ENCODE data around the gene GPR3.

GPR3 gene

DNA sequence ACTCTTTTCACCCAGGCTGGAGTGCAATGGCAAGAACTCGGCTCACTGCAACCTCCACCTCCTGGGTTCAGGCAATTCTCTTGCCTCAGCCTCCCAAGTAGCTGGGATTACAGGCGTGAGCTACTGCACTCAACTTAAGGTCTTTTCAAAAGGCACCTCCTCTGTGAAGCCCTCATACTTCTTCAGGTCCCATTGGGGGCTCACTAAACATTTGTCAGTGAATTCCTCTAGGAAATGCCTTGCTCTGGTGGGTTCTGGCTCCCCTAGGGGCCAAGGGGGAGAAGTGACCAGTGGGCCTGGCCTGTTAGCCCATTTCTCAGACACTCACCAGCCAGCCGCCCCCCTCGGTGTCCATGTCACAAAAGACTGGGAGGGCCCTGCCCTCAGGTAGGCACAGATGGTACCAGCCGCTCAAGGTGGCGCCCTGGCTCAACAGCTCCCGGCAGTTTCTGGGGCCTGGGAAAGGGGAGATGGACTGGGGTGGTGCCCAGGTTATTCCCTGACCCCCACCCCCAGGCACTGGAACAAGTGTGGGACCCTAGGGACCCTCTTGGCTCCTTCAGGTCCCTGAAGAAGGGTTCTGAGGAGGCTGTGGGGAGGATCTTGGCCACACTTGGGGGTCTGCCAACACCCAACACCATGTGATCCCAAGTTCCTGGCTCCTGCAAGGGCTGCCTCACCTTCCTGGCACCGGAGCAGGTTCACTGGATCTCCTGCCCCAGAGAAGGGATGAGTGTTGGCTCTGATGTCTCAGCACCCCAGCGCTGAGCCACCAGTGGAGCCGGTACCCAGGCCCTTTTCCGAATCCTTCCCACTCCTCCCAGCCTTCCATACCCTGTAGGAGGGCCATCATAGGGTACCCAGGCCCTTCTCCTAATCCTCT lies 19.4 kb upstream of the GPR3 start:
- Histone ChIP-seq H3K27ac (ENCODE audit: low read depth, low read length) (no peak overlapping the region), H2AFZ (ENCODE audit: low read depth, low read length, severe bottlenecking) (no peak overlapping the region), H3K4me2 (ENCODE audit: low read depth, low read length, poor library complexity, severe bottlenecking) (no peak overlapping the region), H3K9me3 (ENCODE audit: insufficient read depth, low read length) (no peaks in the 10 kb centered on the region), H3K9me2 (replicated peaks; ENCODE audit: insufficient read depth, low read length) (no peaks in the 10 kb centered on the region), H3K4me3 (ENCODE audit: insufficient read depth, low read length, poor library complexity, severe bottlenecking) (no peak overlapping the region), H3F3A (ENCODE audit: insufficient read depth) (no peaks in the 10 kb centered on the region), H3K27me3 (ENCODE audit: low read length) (no peaks in the 10 kb centered on the region), H3K36me3 (ENCODE audit: low read length) (no peaks in the 10 kb centered on the region), H3K79me2 (ENCODE audit: insufficient read depth, low read length) (no peaks in the 10 kb centered on the region), H3K9ac (ENCODE audit: low read length) (no peak overlapping the region), H4K20me1 (ENCODE audit: low read depth, low read length) (no peaks in the 10 kb centered on the region)
- TF ChIP-seq EZH2phosphoT487 (conservative IDR thresholded peaks at IDR 0.05; ENCODE audit: low read length) = no peak
- TF ChIP-seq, protein P1, sequence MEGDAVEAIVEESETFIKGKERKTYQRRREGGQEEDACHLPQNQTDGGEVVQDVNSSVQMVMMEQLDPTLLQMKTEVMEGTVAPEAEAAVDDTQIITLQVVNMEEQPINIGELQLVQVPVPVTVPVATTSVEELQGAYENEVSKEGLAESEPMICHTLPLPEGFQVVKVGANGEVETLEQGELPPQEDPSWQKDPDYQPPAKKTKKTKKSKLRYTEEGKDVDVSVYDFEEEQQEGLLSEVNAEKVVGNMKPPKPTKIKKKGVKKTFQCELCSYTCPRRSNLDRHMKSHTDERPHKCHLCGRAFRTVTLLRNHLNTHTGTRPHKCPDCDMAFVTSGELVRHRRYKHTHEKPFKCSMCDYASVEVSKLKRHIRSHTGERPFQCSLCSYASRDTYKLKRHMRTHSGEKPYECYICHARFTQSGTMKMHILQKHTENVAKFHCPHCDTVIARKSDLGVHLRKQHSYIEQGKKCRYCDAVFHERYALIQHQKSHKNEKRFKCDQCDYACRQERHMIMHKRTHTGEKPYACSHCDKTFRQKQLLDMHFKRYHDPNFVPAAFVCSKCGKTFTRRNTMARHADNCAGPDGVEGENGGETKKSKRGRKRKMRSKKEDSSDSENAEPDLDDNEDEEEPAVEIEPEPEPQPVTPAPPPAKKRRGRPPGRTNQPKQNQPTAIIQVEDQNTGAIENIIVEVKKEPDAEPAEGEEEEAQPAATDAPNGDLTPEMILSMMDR (IDR thresholded peaks at IDR 0.05; ENCODE audit: insufficient read depth, low read length, poor library complexity, severe bottlenecking) = no peak

DNA sequence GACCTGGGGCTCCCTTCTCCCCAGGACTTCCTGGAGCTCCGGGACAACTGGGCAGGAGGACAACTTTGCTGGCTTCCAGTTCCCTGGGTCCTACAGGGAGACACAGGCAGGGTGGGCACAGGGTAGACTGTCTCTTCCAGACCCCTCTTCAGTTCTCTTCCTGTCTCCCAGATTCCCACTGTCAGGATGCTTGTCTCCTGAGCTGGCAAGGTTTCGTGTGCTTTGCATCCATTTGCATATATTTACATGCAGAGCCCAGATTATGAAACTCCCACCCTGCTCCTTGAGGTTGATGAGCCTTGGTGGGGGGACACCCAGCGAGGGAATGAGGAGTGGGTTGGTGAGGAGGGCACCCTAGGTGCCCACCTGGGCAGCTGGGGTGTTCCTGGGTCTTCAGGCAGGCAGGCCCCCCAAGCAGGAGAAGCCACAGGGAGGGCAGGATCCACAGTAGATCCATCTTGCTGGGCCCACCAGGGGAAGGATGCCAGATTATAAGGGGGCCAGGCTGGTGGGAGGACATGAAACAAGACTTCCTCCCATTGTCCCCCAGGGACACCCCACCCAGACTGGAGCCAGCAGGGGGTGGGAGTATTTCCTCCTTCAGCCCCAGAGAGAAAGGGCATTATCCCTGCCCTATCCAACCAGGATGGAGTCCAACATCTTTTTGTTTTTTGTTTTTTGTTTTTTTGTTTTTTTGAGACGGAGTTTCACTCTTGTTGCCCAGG lies 17.9 kb upstream of the GPR3 start, which contains the start of gene FCN3:
FCN3 (minus strand) TSS at position 463 of the 725 bp plus-strand sequence; CDS start at position 457, 6 bp downstream.
- Histone ChIP-seq H3K4me2 (ENCODE audit: low read depth, low read length, poor library complexity, severe bottlenecking) (no peak within 1 kb of the TSS), H3K36me3 (ENCODE audit: low read length) (no peaks in the 10 kb centered on the region), H3K4me3 (ENCODE audit: insufficient read depth, low read length, poor library complexity, severe bottlenecking) (no peak within 1 kb of the TSS), H3K9me2 (replicated peaks; ENCODE audit: insufficient read depth, low read length) (no peaks in the 10 kb centered on the region), H3K79me2 (ENCODE audit: insufficient read depth, low read length) (no peaks in the 10 kb centered on the region), H3K9ac (ENCODE audit: low read length) (no peak within 1 kb of the TSS), H4K20me1 (ENCODE audit: low read depth, low read length) (no peaks in the 10 kb centered on the region), H3K27me3 (ENCODE audit: low read length) (no peaks in the 10 kb centered on the region), H2AFZ (ENCODE audit: low read depth, low read length, severe bottlenecking) (no peak within 1 kb of the TSS), H3K9me3 (ENCODE audit: insufficient read depth, low read length) (no peaks in the 10 kb centered on the region), H3K27ac (ENCODE audit: low read depth, low read length) (no peak within 1 kb of the TSS), H3F3A (ENCODE audit: insufficient read depth) (no peaks in the 10 kb centered on the region)
- TF ChIP-seq EZH2phosphoT487 (conservative IDR thresholded peaks at IDR 0.05; ENCODE audit: low read length) = no peak
- TF ChIP-seq, protein P1 (IDR thresholded peaks at IDR 0.05; ENCODE audit: insufficient read depth, low read length, poor library complexity, severe bottlenecking) = no peak

DNA sequence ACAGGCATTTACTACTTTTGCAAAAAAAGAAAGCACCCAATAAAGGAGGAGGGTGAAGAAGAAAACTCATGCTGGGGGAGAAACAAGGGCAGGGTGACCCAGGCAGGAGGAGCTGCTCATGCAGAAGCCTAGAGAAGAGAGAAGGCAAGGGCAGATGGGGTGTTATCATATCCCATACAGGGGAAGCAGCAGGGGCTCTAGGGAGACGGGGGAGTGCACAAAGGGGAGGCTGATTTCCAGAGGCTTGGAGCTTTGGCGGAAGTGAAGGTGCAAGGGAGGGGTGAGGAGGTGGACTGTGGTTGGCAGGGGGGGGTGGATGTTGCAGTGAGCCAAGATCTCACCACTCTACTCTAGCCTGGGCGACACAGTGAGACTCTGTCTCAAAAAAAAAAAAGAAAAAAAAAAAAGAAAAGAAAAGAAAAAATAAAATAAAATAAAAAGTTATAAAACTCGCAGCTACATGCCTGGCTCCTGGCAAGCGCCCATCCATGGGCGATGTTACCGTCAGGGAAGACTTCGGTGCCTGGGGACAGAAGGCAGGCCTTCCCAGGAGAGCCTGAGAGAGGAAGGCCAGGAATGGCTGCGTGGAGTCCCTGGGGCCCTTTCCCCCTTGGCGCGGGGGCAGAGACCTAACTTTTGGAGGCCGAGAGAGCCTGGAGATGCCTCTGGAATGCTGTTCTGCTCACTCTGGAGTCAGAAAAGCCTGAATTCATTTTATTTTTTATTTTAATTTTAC lies 14.5 kb upstream of the GPR3 start:
- H3K4me3 ChIP-seq (ENCODE audit: insufficient read depth, low read length, poor library complexity, severe bottlenecking) = no peak overlapping the region
- no peak overlapping the region for H2AFZ ChIP-seq (ENCODE audit: low read depth, low read length, severe bottlenecking)
- no peaks in the 10 kb centered on the region for H4K20me1 ChIP-seq (ENCODE audit: low read depth, low read length)
- no peaks in the 10 kb centered on the region for H3K9me3 ChIP-seq (ENCODE audit: insufficient read depth, low read length)
- no peak overlapping the region for H3K4me2 ChIP-seq (ENCODE audit: low read depth, low read length, poor library complexity, severe bottlenecking)
- H3K79me2 ChIP-seq (ENCODE audit: insufficient read depth, low read length) = no peaks in the 10 kb centered on the region
- H3K27ac ChIP-seq (ENCODE audit: low read depth, low read length) = no peak overlapping the region
- TF ChIP-seq, protein P1 (IDR thresholded peaks at IDR 0.05; ENCODE audit: insufficient read depth, low read length, poor library complexity, severe bottlenecking) = no peak
- TF ChIP-seq EZH2phosphoT487 (conservative IDR thresholded peaks at IDR 0.05; ENCODE audit: low read length) = no peak
- H3K27me3 ChIP-seq (ENCODE audit: low read length) = no peaks in the 10 kb centered on the region
- no peaks in the 10 kb centered on the region for H3K9me2 ChIP-seq (replicated peaks; ENCODE audit: insufficient read depth, low read length)
- H3K9ac ChIP-seq (ENCODE audit: low read length) = no peak overlapping the region
- no peaks in the 10 kb centered on the region for H3F3A ChIP-seq (ENCODE audit: insufficient read depth)
- H3K36me3 ChIP-seq (ENCODE audit: low read length) = no peaks in the 10 kb centered on the region

Measured in SU-DHL-6 (cell line).